Testis (tissue), 2 donors: ENCODE results near the gene UBL5.

Experiments used
- POLR2A ChIP-seq: fragments of 450-650 bp; IDR thresholded peaks from one replicate; pipeline ENCODE4 v1.6.1; 2017; ENCODE audit warnings: antibody characterized with exemption, mild to moderate bottlenecking, moderate library complexity
- TF ChIP-seq, protein P1 (sequence below), 3 experiments: fragments of 450-650 bp in 2 of 3; fragments of 200-600 bp in 1 of 3; sonication (generic) in 1 of 3; IDR thresholded peaks; one replicate each; pipeline ENCODE4 v1.5.1; 2016 to 2019; ENCODE audit warnings: antibody characterized with exemption in 3 of 3, mild to moderate bottlenecking in 2 of 3, moderate library complexity in 1 of 3

DNA sequence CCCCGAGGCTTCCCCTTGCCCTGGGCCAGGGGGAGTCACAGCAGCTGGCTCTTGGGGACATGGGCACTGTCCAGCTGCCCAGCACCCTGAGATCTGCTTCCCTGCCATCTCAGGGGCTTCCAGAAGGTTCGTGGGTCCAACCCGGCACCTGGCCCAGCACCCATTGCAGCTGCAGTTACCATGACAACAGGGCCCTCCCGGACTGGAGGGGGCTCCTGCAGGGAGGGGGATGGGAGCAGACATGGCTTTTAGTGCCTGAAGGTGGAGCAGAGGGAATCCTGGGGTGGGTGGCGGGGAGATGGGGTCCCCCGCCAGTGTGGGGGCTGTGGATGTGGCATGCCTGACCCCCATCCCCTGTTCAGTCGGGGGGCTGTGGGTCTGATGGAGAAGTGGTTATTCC, 22.1 kb downstream of the UBL5 start:
- TF ChIP-seq, protein P1, sequence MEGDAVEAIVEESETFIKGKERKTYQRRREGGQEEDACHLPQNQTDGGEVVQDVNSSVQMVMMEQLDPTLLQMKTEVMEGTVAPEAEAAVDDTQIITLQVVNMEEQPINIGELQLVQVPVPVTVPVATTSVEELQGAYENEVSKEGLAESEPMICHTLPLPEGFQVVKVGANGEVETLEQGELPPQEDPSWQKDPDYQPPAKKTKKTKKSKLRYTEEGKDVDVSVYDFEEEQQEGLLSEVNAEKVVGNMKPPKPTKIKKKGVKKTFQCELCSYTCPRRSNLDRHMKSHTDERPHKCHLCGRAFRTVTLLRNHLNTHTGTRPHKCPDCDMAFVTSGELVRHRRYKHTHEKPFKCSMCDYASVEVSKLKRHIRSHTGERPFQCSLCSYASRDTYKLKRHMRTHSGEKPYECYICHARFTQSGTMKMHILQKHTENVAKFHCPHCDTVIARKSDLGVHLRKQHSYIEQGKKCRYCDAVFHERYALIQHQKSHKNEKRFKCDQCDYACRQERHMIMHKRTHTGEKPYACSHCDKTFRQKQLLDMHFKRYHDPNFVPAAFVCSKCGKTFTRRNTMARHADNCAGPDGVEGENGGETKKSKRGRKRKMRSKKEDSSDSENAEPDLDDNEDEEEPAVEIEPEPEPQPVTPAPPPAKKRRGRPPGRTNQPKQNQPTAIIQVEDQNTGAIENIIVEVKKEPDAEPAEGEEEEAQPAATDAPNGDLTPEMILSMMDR (IDR thresholded peaks at IDR 0.05), result no peak
- TF ChIP-seq POLR2A, result no peak
